K562 (cell line): Measurements from ENCODE around the gene NAA38. TPM values are rescaled to one million over a fixed set of nuclear protein-coding genes. Genes with fewer than 3 reads are reported as not detected.
A peak's percentile ranks its signal among the peaks of the same experiment; 100 is the strongest.

Experiments used
- ARNT ChIP-seq, 2 experiments: fragments of 450-650 bp; IDR thresholded peaks; 2 replicates each; pipeline ENCODE4 v1.6.1; 2016; ENCODE audit warnings: mild to moderate bottlenecking in 1 of 2
- CREM ChIP-seq: IDR thresholded peaks from 2 replicates; pipeline ENCODE4 v1.6.1; 2014; ENCODE audit warnings: antibody characterized with exemption, low read depth
- DIDO1 ChIP-seq: fragments of 450-650 bp; IDR thresholded peaks from 2 replicates; pipeline ENCODE4 v1.6.1; 2016; ENCODE audit warnings: low read depth, missing biosample characterization, missing genetic modification characterization
- EGR1 ChIP-seq: fragments of 450-650 bp; conservative IDR thresholded peaks from 2 replicates; pipeline ENCODE4 v1.6.1; 2017; ENCODE audit warnings: mild to moderate bottlenecking
- ETV1 ChIP-seq: fragments of 450-650 bp; conservative IDR thresholded peaks from 2 replicates; pipeline ENCODE4 v1.6.1; 2016; ENCODE audit warnings: missing genetic modification characterization, control low read depth, low read depth, missing compliant biosample characterization
- FOXM1 ChIP-seq, 2 experiments: fragments of 450-650 bp in 1 of 2; sonication (generic) in 1 of 2; formaldehyde crosslinking in 1 of 2; IDR thresholded peaks; 2 replicates each; pipeline versions ENCODE4 v1.6.1 to v1.9.0; 2017 to 2022; ENCODE audit warnings: low read depth in 2 of 2, mild to moderate bottlenecking in 2 of 2, missing genetic modification reagents in 1 of 2, moderate library complexity in 1 of 2
- NONO ChIP-seq, 2 experiments: fragments of 200-400 bp in 1 of 2; fragments of 450-650 bp in 1 of 2; formaldehyde crosslinking in 1 of 2; IDR thresholded peaks; 2 replicates each; pipeline ENCODE4 v1.6.1; 2017; ENCODE audit warnings: low read depth in 2 of 2, mild to moderate bottlenecking in 2 of 2, moderate library complexity in 2 of 2, low read length in 1 of 2
- NR2C2 ChIP-seq, 2 experiments: fragments of 200-800 bp in 1 of 2; sonication (Bioruptor generic) in 1 of 2; sonication (generic) in 1 of 2; formaldehyde crosslinking in 1 of 2; IDR thresholded peaks; 2 replicates each; pipeline versions ENCODE4 v1.6.1 to v1.8.0; 2016 to 2022; ENCODE audit warnings: mild to moderate bottlenecking in 1 of 2, missing compliant biosample characterization in 1 of 2, missing genetic modification characterization in 1 of 2, missing genetic modification reagents in 1 of 2
- PHTF2 ChIP-seq: fragments of 250-450 bp; sonication (Bioruptor Pico); IDR thresholded peaks from 2 replicates; pipeline ENCODE4 v1.5.0; 2021; ENCODE audit warnings: mild to moderate bottlenecking
- RAD51 ChIP-seq: fragments of 450-650 bp; IDR thresholded peaks from 2 replicates; pipeline ENCODE4 v1.7.1; 2016; ENCODE audit warnings: low read depth, mild to moderate bottlenecking, borderline replicate concordance
- SAP30 ChIP-seq: fragments of 200-600 bp; sonication (generic); IDR thresholded peaks from 2 replicates; pipeline ENCODE4 v1.6.1; 2012; ENCODE audit warnings: borderline replicate concordance, low read depth, mild to moderate bottlenecking, moderate library complexity, low read length, control low read depth, inconsistent platforms; ENCODE audit not compliant: insufficient read depth, poor library complexity, severe bottlenecking
- SNIP1 ChIP-seq: fragments of 450-650 bp; IDR thresholded peaks from 2 replicates; pipeline ENCODE4 v1.7.1; 2017; ENCODE audit warnings: low read depth, mild to moderate bottlenecking
- ZKSCAN1 ChIP-seq: fragments of 150-350 bp; IDR thresholded peaks from 2 replicates; pipeline ENCODE4 v1.6.1; 2016; ENCODE audit warnings: low read depth, low read length
- ZNF175 ChIP-seq: fragments of 200-800 bp; sonication (Bioruptor generic); IDR thresholded peaks from 2 replicates; pipeline ENCODE4 v1.6.1; 2016; ENCODE audit warnings: low read depth, mild to moderate bottlenecking, missing genetic modification characterization, missing compliant biosample characterization
- polyA plus RNA-seq, 8 experiments: library from polyadenylated mRNA; depleted of rRNA in 4 of 8; stranded (reverse) in 5 of 8; unstranded in 3 of 8; fragments of >200 nt; fragmentation: Nextera tagmentation in 2 of 8; fragmentation: Illumina TruSeq in 1 of 8; extraction: Ambion mirVana in 2 of 8; extraction: Trizol in 1 of 8; gene quantifications; 2 replicates each; pipeline versions ENCODE4 v1.2.1 to v1.2.3, GENCODE V29; 2011 to 2014; ENCODE audit warnings: inconsistent platforms in 1 of 8, missing spikeins in 1 of 8
- total RNA-seq, 7 experiments: library from RNA; depleted of rRNA in 6 of 7; stranded (reverse); fragments of >200 nt in 6 of 7; fragmentation: Illumina TruSeq in 2 of 7; extraction: Trizol in 2 of 7; gene quantifications; 2 replicates each; pipeline versions ENCODE4 v1.2.1 to v1.2.3, GENCODE V29; 2011 to 2021; ENCODE audit warnings: low replicate concordance in 1 of 7
- TF ChIP-seq, protein P1 (sequence below): fragments of 450-650 bp; IDR thresholded peaks from 2 replicates; pipeline ENCODE4 v1.6.1; 2017; ENCODE audit warnings: mild to moderate bottlenecking, moderate library complexity
- TF ChIP-seq, protein P2 (sequence below), 2 experiments: fragments of 450-650 bp; IDR thresholded peaks; 2 replicates each; pipeline ENCODE4 v1.6.1; 2016
- TF ChIP-seq, protein P3 (sequence below): sonication (generic); formaldehyde crosslinking; IDR thresholded peaks from 2 replicates; pipeline ENCODE4 v1.8.0; 2022; ENCODE audit warnings: mild to moderate bottlenecking, missing genetic modification reagents

NAA38 gene
- total and polyA plus RNA-seq, 9 of the 15 experiments (the other 6 are each of a cell fraction or from before 2014, with no cell fraction given), result 16.4 to 99.8 (median 57.3) TPM

DNA sequence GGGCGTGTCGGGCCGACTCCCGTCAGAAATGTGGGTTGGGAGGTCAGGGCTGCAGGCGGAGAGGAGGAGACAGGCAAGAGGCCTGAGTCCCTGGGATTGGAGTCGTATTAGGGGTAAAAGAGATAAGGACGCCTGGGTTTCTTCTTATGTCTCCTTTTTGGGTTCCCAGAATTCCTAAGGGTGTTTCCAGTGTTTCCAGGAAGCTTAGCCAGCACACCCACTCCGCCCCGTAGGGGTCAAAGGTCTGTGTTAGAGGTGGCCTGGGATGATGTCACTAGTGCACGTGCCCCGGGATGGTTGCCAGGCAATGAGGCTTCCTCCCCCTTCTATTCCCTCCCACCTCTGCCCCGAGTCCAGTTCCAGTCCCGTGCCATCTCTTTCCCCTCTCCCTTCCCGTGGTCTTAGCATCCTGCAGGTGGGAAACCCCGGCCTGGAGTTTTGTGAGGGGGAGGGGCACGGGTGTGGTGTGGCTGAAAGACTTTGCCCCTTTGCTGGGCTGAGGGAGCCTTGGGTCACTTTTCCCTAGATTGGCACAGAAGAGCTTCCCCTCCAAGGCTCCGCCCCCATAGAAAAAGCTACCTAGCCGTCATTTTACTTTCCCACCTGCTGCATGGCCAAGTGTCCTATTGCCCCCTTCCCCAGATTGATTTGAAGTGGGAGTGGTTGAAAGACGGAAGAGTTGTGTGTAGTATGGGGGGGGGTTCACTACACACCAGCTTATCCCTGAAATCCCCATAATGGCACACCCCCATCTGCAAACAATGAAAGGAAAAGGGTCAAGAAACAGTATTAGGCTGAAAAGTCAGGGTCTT is 20.6 kb downstream of the NAA38 start (continued):
- TF ChIP-seq NR2C2 (CRISPR knock-in tag; IDR thresholded peaks at IDR 0.05) (peak; percentile 92), NR2C2 (tag; IDR thresholded peaks at IDR 0.05) (peak; percentile 97), EGR1 (peak; percentile 80), PHTF2 (no peak), CREM (peak; percentile 88), RAD51 (peak; percentile 79), ZNF175 (0 out of 2 replicates have a peak, but pooled peaks have one; percentile 32), ZKSCAN1 (0 out of 2 replicates have a peak, but pooled peaks have one; percentile 15), SNIP1 (no peak), NONO (IDR thresholded peaks at IDR 0.05; ENCODE audit: low read depth in 2 of 2, low read length in 1 of 2) (peak in 1 of 2 experiments; percentile 52; a peak in 1 of 4 replicates), ARNT (IDR thresholded peaks at IDR 0.05) (peak; percentile 77 to 85; a peak in 3 of 4 replicates), DIDO1 (tag) (peak; percentile 67; the same call in 1 of the 2 replicates), SAP30 (peak; percentile 23), ETV1 (tag) (peak; percentile 26; the same call in 1 of the 2 replicates), FOXM1 (IDR thresholded peaks at IDR 0.05; ENCODE audit: low read depth) (peak; percentile 94), FOXM1 (CRISPR knock-in tag; IDR thresholded peaks at IDR 0.05; ENCODE audit: low read depth) (no peak)
- TF ChIP-seq, protein P1, sequence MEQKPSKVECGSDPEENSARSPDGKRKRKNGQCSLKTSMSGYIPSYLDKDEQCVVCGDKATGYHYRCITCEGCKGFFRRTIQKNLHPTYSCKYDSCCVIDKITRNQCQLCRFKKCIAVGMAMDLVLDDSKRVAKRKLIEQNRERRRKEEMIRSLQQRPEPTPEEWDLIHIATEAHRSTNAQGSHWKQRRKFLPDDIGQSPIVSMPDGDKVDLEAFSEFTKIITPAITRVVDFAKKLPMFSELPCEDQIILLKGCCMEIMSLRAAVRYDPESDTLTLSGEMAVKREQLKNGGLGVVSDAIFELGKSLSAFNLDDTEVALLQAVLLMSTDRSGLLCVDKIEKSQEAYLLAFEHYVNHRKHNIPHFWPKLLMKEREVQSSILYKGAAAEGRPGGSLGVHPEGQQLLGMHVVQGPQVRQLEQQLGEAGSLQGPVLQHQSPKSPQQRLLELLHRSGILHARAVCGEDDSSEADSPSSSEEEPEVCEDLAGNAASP, result no peak
- TF ChIP-seq, protein P2, sequence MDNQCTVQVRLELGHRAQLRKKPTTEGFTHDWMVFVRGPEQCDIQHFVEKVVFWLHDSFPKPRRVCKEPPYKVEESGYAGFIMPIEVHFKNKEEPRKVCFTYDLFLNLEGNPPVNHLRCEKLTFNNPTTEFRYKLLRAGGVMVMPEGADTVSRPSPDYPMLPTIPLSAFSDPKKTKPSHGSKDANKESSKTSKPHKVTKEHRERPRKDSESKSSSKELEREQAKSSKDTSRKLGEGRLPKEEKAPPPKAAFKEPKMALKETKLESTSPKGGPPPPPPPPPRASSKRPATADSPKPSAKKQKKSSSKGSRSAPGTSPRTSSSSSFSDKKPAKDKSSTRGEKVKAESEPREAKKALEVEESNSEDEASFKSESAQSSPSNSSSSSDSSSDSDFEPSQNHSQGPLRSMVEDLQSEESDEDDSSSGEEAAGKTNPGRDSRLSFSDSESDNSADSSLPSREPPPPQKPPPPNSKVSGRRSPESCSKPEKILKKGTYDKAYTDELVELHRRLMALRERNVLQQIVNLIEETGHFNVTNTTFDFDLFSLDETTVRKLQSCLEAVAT (IDR thresholded peaks at IDR 0.05), result no peak
- TF ChIP-seq, protein P3, sequence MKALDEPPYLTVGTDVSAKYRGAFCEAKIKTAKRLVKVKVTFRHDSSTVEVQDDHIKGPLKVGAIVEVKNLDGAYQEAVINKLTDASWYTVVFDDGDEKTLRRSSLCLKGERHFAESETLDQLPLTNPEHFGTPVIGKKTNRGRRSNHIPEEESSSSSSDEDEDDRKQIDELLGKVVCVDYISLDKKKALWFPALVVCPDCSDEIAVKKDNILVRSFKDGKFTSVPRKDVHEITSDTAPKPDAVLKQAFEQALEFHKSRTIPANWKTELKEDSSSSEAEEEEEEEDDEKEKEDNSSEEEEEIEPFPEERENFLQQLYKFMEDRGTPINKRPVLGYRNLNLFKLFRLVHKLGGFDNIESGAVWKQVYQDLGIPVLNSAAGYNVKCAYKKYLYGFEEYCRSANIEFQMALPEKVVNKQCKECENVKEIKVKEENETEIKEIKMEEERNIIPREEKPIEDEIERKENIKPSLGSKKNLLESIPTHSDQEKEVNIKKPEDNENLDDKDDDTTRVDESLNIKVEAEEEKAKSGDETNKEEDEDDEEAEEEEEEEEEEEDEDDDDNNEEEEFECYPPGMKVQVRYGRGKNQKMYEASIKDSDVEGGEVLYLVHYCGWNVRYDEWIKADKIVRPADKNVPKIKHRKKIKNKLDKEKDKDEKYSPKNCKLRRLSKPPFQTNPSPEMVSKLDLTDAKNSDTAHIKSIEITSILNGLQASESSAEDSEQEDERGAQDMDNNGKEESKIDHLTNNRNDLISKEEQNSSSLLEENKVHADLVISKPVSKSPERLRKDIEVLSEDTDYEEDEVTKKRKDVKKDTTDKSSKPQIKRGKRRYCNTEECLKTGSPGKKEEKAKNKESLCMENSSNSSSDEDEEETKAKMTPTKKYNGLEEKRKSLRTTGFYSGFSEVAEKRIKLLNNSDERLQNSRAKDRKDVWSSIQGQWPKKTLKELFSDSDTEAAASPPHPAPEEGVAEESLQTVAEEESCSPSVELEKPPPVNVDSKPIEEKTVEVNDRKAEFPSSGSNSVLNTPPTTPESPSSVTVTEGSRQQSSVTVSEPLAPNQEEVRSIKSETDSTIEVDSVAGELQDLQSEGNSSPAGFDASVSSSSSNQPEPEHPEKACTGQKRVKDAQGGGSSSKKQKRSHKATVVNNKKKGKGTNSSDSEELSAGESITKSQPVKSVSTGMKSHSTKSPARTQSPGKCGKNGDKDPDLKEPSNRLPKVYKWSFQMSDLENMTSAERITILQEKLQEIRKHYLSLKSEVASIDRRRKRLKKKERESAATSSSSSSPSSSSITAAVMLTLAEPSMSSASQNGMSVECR (CRISPR knock-in tag), result peak; percentile 76; the same call in 1 of the 2 replicates
